NCI-H774 (cell line): ENCODE data around the gene TAPBP.
"Not testable (repeated sequence)": the region's sequence is repeated elsewhere in the genome, so short reads cannot be mapped to it uniquely, and the experiment has no call there.

Experiments used
- DNase-seq: peaks from one replicate; lab custom pipeline; 2025; lab: John Stamatoyannopoulos, UW

TAPBP gene

GRCh38 chr6:33313709-33314514 is at the start of gene TAPBP:
TSS of gene TAPBP (minus strand) at chr6:33314078. CDS start at chr6:33314041, 37 bp downstream.
- DNase-seq, result peak; percentile 34

GRCh38 chr6:33363486-33363885 is 49.6 kb upstream of the TAPBP start:
- DNase-seq, result not testable (repeated sequence)

- DNase-seq, result no peak
Observed at GRCh38 chr6:33359331-33359730, 45.5 kb upstream of the TAPBP start.

GRCh38 chr6:33357160-33357871 is 43.4 kb upstream of the TAPBP start:
- not testable (repeated sequence) for DNase-seq

GRCh38 chr6:33356295-33356694 is 42.4 kb upstream of the TAPBP start:
- DNase-seq, result no peak

- not testable (repeated sequence) for DNase-seq
Observed at GRCh38 chr6:33355860-33356259, 42.0 kb upstream of the TAPBP start.

- DNase-seq, result no peak
Observed at GRCh38 chr6:33347816-33348215, 33.9 kb upstream of the TAPBP start.

- DNase-seq, result not testable (repeated sequence)
Observed at GRCh38 chr6:33346972-33347371, 33.1 kb upstream of the TAPBP start.

- peak; percentile 62 for DNase-seq
Observed at GRCh38 chr6:33344701-33345697, 31.1 kb upstream of the TAPBP start.

GRCh38 chr6:33343953-33344611 is 30.2 kb upstream of the TAPBP start:
- DNase-seq, result no peak

- not testable (repeated sequence) for DNase-seq
Observed at GRCh38 chr6:33343606-33343952, 29.7 kb upstream of the TAPBP start.

- DNase-seq, result no peak
Observed at GRCh38 chr6:33339193-33339592, 25.3 kb upstream of the TAPBP start.

GRCh38 chr6:33336495-33336894 is 22.6 kb upstream of the TAPBP start:
- no peak for DNase-seq

GRCh38 chr6:33335916-33336315 is 22.0 kb upstream of the TAPBP start:
- DNase-seq, result no peak

- no peak for DNase-seq
Observed at GRCh38 chr6:33333666-33334065, 19.8 kb upstream of the TAPBP start.

- DNase-seq, result no peak
Observed at GRCh38 chr6:33330736-33331135, 16.9 kb upstream of the TAPBP start.

- DNase-seq, result no peak
Observed at GRCh38 chr6:33329058-33329457, 15.2 kb upstream of the TAPBP start.

GRCh38 chr6:33324125-33324524 is 10.2 kb upstream of the TAPBP start:
- DNase-seq, result no peak

- no peak for DNase-seq
Observed at GRCh38 chr6:33323623-33323948, 9.7 kb upstream of the TAPBP start.

GRCh38 chr6:33321227-33321626 is 7.3 kb upstream of the TAPBP start:
- DNase-seq, result no peak

GRCh38 chr6:33320315-33321181 is 6.7 kb upstream of the TAPBP start:
- no peak for DNase-seq
